Rectal smooth muscle tissue (tissue), 1 donor: ENCODE measurements around the gene EZR.
"Not testable (repeated sequence)": the region's sequence is repeated elsewhere in the genome, so short reads cannot be mapped to it uniquely, and the experiment has no call there.

Experiments
- H3K27ac ChIP-seq: one replicate; pipeline ENCODE4 v1.7.0; 2013; ENCODE audit warnings: low read depth, low read length, inconsistent platforms
- H3K27me3 ChIP-seq: one replicate; pipeline ENCODE4 v1.7.0; 2013; ENCODE audit warnings: low read length; ENCODE audit not compliant: control insufficient read depth, insufficient read depth
- H3K36me3 ChIP-seq: one replicate; pipeline ENCODE4 v1.7.0; 2013; ENCODE audit warnings: low read length; ENCODE audit not compliant: control insufficient read depth, insufficient read depth
- H3K4me1 ChIP-seq: one replicate; pipeline ENCODE4 v1.7.0; 2013; ENCODE audit warnings: low read length; ENCODE audit not compliant: control insufficient read depth, insufficient read depth
- H3K4me3 ChIP-seq: one replicate; pipeline ENCODE4 v1.7.0; 2013; ENCODE audit warnings: low read length
- H3K9ac ChIP-seq: one replicate; pipeline ENCODE4 v1.7.0; 2013; ENCODE audit warnings: low read length

The EZR gene

DNA sequence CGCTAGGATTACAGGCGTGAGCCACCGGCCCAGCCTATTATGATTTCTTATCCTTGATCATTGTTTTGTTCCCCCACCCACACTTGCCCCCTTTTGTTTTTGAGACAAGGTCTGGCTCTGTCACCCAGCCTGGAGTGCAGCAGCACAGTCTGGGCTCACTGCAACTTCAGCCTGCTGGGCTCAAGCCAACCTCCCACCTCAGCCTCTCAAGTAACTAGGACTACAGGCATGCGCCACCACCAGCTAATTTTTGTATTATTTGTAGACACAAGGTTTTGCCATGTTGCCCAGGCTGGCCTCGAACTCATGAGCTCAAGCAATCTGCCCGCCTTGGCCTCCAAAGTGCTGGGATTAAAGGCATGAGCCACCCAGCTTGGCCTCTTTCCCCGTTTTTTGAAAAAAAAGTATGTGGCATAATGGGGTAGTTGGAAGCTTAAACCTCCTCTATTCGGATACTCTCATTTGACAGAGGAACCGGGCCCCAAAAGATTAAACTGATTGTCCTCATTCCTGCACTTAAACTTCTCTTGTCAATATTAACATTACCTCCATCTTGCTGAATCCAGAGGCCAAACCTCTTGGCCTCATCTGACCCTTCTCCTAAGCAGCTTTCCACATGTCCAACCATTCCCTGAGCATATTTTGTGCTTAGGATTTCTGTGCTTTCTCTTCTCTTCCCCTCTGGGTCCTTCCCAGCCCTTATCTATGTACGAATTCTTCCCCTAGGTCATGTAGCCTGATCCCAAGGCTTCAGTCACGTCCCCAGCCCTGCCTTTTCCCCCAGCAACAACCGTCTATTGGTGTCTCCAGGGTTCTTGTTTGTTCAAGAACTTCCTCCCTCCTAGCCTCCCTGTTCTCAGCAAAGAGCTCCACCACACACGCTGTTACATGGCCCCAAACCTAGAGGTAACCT lies 6.1 kb upstream of the EZR start:
- no peak overlapping the region for H3K27ac ChIP-seq
- no peak overlapping the region for H3K9ac ChIP-seq
- H3K36me3 ChIP-seq: no peaks in the 10 kb centered on the region
- H3K4me1 ChIP-seq: no peaks in the 10 kb centered on the region
- no peak overlapping the region for H3K4me3 ChIP-seq
- H3K27me3 ChIP-seq: no peaks in the 10 kb centered on the region

DNA sequence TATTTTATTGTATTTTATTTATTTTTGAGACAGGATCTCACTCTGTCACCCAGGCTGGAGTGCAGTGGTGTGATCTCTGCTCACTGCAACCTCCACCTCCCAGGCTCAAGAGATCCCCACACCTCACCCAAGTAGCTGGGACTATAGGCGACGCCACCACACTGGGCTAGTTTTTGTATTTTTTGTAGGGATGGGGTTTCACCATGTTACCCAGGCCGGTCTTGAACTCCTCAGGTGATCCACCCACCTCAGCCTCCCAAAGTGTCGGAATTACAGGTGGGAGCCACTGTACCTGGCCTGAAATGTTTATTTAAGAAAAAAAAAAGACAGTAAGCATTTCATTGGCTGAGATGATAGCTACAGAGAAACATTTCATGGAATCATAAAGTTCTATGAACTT lies 4.4 kb upstream of the EZR start:
- not testable (repeated sequence) for H3K9ac ChIP-seq, H3K4me1 ChIP-seq, H3K4me3 ChIP-seq, H3K27ac ChIP-seq, H3K36me3 ChIP-seq, H3K27me3 ChIP-seq

DNA sequence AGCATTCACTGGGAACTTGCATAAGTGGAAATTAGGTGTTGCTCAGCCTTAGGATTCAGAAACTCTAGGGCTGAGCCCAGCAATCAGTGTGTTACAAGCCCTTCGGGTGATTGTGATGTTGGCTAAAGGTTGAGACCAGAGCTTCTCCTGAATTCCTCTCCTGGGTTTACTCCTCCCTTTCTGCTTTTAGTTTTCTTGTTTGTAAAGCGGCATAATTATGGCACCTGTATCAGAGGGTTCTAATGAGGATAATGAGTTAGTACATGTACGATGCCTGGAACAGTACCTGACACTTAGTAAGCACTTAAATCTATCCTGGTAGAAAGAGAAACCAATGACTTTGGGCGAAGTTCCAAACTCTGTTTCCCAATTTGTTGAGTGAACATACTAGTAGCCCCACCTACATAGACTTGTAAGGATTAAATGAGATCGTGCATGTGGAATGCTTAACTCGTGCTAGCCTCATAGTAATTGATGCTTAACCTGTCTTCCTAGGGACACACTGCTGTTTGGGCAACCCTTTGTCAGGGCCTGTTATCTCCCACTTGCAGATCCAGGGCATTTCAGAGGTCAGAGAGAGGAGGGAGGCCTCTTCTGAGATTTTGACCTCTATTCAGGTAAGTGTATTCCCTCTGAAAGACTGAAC lies 932 bp upstream of the EZR start:
- H3K27ac ChIP-seq: peak overlapping the region; percentile 88
- H3K9ac ChIP-seq: no peak overlapping the region

DNA sequence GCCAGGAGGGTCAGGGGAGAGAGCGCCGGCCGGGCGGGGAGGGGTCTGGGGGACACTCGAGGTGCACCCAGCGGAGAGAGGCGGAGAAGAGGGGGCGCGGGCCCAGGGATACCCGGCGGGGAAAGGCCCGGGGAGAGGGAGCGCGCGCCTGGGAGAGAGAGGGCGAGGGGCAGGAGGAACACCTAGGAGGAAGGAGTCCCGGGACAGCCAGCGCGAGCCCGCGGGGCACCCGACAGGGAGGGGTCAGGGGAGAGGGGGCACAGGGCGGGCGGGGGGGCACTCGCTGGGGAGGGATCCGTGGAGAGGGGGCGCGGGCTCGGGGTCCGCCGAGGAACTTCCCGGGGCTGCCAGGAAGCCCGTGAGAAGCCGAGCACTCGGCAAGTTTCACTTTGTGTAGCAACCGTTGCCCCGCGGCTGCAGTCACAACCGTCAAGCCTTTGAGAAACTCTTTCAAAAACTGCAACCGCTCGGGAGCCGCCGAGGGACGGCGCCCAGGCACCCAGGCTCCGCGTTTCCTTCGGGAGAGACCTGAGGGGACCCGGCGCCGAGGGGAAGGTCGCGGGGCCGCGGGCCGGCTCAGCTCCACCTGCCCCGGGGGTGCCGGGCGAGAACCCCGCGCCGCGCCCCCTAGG lies 471 bp downstream of the EZR start:
- H3K4me1 ChIP-seq: no peaks in the 10 kb centered on the region
- peak overlapping the region; percentile 62 for H3K9ac ChIP-seq
- H3K36me3 ChIP-seq: peaks cover 3% of the 10 kb centered on the region
- H3K27me3 ChIP-seq: no peaks in the 10 kb centered on the region
- H3K4me3 ChIP-seq: peak overlapping the region; percentile 77
- H3K27ac ChIP-seq: peak overlapping the region; percentile 88

More for the DNA sequence above, 932 bp upstream of the EZR start:
- H3K4me1 ChIP-seq: no peaks in the 10 kb centered on the region
- no peak overlapping the region for H3K4me3 ChIP-seq
- H3K27me3 ChIP-seq: no peaks in the 10 kb centered on the region
- no peaks in the 10 kb centered on the region for H3K36me3 ChIP-seq

DNA sequence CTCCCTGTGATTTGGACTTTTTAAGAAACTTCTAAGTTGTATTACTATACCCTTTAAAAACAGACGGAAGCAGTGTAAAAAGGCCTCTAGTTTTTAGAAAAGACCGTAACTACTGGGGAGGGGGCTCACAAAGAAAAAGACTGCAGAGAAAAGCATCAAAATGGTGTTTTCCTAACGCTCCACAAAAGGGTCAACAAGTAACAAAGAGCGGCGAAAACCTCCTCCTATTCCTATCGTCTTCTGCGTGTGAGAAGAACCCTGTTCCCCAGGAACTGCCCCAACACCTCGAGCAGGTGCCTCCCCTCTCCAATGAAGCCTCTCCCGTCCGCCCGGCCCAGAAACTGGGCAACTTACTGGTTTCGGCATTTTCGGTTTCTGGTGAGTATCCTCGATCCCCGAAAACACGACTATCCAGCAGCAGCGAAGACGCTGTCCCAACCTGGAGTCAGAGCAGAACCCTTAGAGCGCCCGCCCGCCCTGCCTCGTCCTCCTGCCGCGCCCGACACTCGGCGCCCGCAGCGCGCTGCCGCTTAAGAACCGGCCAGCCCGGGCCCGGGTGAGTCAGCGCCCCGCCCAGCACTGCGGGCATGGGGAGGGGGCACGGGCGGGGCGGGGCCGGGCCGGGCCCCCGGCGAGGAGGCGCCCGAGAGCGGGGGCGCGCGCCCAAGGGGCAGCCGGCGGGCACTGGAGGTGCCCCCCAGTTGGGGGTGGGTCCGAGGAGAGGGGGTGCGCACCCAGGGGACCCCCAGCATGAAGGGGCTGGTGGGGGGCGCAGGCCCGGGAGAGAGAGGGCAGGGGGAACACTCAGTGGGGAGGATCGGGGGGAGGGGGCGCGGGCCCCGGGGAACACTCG lies 1.2 kb downstream of the EZR start:
- Histone ChIP-seq H3K4me1 (no peaks in the 10 kb centered on the region), H3K36me3 (peaks cover 3% of the 10 kb centered on the region), H3K27me3 (no peaks in the 10 kb centered on the region), H3K27ac (peak overlapping the region; percentile 88), H3K9ac (peak overlapping the region; percentile 95), H3K4me3 (peak overlapping the region; percentile 96)

DNA sequence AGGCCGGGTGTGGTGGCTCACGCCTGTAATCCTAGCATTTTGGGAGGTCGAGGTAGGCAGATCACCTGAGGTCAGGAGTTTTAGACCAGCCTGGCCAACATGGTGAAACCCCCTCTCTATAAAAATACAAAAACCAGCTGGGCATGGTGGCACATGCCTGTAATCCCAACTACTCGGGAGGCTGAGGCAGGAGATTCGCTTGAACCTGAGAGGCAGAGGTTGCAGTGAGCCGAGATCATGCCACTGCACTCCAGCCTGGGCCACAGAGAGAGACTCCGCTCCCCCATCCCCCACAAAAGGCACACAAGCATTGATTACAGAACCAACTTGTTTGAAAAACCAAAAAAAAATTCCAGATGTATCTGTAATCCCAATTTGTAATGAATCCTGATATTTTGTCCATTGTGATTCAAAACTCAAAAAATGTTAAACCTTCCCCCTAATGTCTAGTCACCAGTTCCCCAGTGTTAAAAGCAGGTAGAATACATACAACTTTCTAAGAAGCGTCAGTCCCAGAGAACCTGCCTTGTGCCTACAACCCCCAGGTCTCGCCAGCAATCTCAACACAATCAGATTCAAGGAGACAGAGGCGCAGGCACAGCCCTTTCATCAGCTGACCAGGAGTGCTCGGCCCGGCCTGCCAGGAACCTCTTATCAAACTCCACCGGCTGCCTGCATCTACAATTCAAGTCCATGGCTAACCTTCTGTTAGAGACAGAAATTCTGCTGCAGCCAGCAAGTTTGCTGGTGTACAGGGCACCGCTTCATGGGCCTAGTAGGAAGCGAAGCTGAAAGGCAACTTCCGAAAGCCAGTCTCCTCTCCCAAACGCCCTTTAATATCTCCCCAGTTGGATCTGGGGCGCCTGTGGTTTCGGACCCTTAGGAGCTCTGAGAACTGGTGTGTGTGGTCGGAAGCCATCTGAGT lies 2.1 kb downstream of the EZR start:
- H3K9ac ChIP-seq: peak overlapping the region; percentile 95
- H3K36me3 ChIP-seq: peaks cover 3% of the 10 kb centered on the region
- no peaks in the 10 kb centered on the region for H3K4me1 ChIP-seq
- H3K27me3 ChIP-seq: no peaks in the 10 kb centered on the region
- H3K4me3 ChIP-seq: peak overlapping the region; percentile 96
- H3K27ac ChIP-seq: peak overlapping the region; percentile 88

DNA sequence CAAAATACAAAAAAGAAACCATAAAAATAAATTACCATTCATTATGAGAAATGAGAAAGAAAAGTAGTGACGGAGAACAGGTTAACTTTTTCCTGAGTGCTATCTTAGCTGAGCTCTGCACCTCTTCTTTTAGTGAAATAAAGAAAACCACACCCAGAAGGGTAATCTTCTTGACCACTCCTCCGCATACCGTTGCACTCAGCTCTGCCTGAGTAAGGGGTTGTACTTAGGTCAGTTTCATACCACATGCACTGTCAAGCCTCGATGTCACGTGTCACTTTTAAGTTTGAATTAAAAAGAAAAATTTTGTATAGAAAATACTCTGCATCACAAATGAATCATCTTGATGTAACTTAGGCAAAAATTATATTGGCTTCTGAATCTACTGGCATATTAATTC lies 2.8 kb downstream of the EZR start:
- peaks cover 3% of the 10 kb centered on the region for H3K36me3 ChIP-seq
- peak overlapping the region; percentile 96 for H3K4me3 ChIP-seq
- H3K9ac ChIP-seq: no peak overlapping the region
- H3K4me1 ChIP-seq: no peaks in the 10 kb centered on the region
- no peaks in the 10 kb centered on the region for H3K27me3 ChIP-seq
- peak overlapping the region; percentile 17 for H3K27ac ChIP-seq

DNA sequence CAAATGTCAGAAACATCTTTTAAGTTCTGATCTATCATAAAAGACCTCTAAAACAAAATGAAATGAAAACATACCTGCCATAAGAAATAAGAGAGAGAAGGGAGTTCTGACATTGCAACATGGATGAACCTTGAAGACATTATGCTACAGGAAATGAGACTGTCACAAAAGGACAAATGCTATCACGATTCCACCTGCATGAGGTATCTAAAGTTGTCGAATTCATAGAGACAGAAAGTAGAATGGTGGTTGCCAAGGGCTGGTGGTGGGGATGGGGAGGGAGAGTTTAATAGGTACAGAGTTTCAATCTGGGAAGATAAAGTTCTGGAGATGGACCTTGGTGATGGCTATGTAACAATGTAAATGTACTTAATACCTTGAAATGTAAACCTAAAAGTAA lies 3.3 kb downstream of the EZR start:
- H3K36me3 ChIP-seq: peaks cover 3% of the 10 kb centered on the region
- no peak overlapping the region for H3K27ac ChIP-seq
- H3K9ac ChIP-seq: no peak overlapping the region
- no peaks in the 10 kb centered on the region for H3K4me1 ChIP-seq
- peak overlapping the region; percentile 96 for H3K4me3 ChIP-seq
- H3K27me3 ChIP-seq: no peaks in the 10 kb centered on the region

DNA sequence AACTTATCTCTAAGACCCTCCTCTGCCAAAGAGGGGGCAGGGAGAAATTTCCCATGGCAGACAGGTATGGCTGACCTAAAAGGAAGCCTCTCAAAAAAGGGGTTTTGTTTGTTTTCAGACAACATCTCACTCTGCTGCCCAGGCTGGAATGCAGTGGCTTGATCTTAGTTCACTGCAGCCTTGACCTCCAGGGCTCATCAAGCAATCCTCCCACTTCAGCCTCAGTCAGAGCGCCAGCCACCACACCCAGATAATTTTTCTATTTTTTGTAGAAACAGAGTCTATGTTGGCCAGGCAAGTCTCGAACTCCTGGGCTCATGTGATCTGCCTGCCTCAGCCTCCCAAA lies 3.8 kb downstream of the EZR start:
- Histone ChIP-seq H3K4me3 (peak overlapping the region; percentile 11), H3K27me3 (no peaks in the 10 kb centered on the region), H3K9ac (no peak overlapping the region), H3K36me3 (peaks cover 3% of the 10 kb centered on the region), H3K27ac (no peak overlapping the region), H3K4me1 (no peaks in the 10 kb centered on the region)

DNA sequence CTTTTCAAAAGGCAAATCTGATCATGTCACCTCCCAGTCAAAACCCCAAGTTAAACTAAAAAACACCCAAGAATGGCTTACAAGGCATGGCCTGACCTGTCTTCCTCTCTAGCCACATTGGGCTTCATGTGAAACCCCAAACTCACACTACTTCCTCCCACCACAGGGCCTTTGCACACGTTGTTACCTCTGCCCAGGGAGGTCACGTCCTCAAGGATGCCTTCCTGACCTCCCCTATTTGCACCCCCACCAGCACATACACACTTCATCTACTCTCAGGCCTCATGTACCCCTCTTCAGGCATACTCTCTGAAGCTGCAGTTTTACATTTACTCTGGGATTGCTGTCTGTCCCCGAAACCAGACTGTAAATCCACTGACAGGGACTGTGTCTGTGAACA lies 6.1 kb downstream of the EZR start:
- no peak overlapping the region for H3K9ac ChIP-seq
- H3K4me3 ChIP-seq: no peak overlapping the region
- H3K4me1 ChIP-seq: no peaks in the 10 kb centered on the region
- no peaks in the 10 kb centered on the region for H3K27me3 ChIP-seq
- H3K36me3 ChIP-seq: peaks cover 3% of the 10 kb centered on the region
- no peak overlapping the region for H3K27ac ChIP-seq

DNA sequence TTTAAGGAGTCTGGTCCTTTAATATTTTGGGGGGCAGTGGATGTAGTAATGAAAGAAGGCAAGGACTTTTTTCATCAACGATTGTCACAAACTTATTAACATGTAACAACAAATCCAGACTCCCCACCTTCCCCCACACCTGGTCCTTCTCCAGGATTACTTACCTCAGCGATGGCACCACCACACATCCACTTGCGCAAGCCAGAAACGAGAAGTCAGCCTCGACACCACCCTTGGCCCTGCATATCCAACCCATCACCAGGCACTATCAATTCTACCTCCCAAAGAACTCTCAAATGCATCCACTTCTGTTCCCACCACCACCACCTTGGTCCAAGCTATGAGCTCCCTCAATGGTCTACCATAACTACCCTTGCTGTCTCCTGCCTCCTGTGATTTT lies 6.6 kb downstream of the EZR start:
- no peaks in the 10 kb centered on the region for H3K27me3 ChIP-seq
- H3K4me3 ChIP-seq: no peak overlapping the region
- no peak overlapping the region for H3K9ac ChIP-seq
- peaks cover 3% of the 10 kb centered on the region for H3K36me3 ChIP-seq
- no peaks in the 10 kb centered on the region for H3K4me1 ChIP-seq
- H3K27ac ChIP-seq: no peak overlapping the region
